NOMO-1 treated with DMSO at 0.1 percent for 48 hours (cell line): ENCODE results near the gene TM2D1.
A peak's percentile ranks its signal among the peaks of the same experiment; 100 is the strongest.

Source experiments
- DNase-seq: peaks from one replicate; lab custom pipeline; 2025; ENCODE audit not compliant: unreplicated experiment; lab: John Stamatoyannopoulos, UW

The TM2D1 gene

GRCh38 chr1:61645476-61645875, 79.5 kb downstream of the TM2D1 start:
- no peak for DNase-seq

DNA sequence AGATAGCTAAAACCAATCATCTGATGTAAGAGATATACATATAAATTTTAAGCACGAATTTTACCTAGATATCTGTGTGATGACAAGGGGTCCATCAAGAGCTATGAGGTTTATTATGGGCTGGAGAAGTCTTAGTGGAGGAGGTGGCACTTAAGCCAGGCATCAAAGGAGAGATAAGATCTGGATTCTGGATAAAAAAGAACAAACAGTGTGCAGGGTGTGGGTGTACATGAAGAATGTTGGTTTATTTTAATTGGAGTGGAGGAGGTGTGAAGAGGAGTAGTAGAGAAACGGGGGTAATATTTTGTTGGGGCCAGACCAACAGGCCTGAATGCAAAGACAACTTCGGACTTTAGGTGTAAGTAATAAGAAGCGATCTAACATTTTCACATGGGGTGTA, 80.6 kb downstream of the TM2D1 start:
- DNase-seq: no peak

- peak; percentile 1 for DNase-seq
Measured at GRCh38 chr1:61642475-61643232, 82.3 kb downstream of the TM2D1 start.

GRCh38 chr1:61641578-61642336, 83.2 kb downstream of the TM2D1 start:
- DNase-seq: peak; percentile 75

GRCh38 chr1:61640531-61641530, 84.1 kb downstream of the TM2D1 start:
- DNase-seq: peak; percentile 84

DNA sequence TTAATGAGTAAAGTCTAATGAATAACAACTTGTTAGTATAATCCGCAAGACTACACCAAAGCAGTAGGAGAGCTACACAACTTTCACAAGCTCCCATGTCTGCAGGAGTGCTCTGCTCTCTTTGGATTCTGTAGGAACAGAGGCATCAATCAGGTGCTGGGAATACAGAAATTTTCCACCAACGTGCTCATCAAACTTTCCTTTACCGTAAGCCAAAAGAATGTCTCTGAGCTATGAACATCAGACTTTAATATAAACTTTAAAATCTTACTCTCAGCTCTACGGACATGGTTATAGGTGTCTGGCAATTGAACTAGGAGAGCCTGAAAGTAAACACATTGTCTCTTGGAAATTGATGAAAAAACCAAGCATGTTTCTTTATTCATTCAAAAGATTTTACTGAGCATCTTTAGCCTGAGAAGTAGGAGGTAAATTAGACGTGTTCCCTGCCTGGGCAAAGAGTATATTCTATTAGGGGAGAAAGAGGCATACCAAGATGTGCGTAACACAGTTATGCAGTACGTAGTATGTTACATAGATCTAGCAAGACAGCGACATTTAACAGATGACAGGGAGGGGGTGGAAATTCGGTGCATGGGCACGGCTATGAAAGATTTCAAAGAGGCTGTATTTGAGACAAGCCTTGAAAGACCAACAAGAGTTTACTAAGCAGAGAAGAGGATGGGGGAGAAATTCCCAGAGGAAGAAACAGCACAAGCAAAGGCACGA, 85.2 kb downstream of the TM2D1 start:
- DNase-seq: no peak

GRCh38 chr1:61638911-61639605, 85.9 kb downstream of the TM2D1 start:
- peak; percentile 2 for DNase-seq

DNA sequence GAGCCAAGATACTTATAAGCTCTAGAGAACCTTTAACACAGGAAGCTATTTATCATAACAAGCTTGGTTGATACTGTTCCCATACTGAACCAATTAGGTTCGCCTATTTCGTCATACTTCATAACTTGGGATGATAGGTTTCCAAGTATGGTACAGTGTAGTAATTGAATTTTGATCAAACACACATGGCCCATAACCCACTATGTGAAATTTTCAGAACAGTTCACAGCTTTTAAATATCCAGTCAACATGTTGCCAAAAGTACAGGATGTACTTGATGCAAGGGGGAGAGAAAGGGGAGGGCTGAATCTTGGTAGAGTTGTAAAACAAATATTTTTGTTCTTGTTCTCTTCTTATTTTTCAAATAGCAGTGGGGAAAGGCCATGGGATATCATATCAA, 86.6 kb downstream of the TM2D1 start:
- no peak for DNase-seq

- DNase-seq: no peak
Measured at GRCh38 chr1:61637470-61637869, 87.5 kb downstream of the TM2D1 start.

GRCh38 chr1:61636814-61637213, 88.1 kb downstream of the TM2D1 start:
- DNase-seq: no peak

- DNase-seq: peak; percentile 19
Measured at GRCh38 chr1:61636376-61636775, 88.6 kb downstream of the TM2D1 start.

DNA sequence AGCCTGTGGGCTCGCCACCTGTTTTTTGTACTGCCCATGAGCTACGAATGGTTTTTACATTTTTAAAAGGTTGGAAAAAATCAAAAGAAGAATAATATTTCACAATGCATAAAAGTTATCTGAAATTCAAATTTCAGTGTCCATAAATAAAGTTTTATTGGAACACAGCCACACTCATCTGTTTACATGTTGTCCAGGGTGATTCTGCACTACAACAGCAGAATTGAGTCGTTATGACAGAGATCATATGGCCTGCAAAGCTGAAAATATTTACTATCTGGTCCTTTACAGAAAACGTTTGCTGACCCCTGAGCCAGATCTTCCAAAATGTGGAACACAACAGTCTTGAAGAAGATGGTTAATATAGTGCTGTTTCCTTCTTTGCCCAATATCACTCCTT, 89.4 kb downstream of the TM2D1 start:
- DNase-seq: no peak

DNA sequence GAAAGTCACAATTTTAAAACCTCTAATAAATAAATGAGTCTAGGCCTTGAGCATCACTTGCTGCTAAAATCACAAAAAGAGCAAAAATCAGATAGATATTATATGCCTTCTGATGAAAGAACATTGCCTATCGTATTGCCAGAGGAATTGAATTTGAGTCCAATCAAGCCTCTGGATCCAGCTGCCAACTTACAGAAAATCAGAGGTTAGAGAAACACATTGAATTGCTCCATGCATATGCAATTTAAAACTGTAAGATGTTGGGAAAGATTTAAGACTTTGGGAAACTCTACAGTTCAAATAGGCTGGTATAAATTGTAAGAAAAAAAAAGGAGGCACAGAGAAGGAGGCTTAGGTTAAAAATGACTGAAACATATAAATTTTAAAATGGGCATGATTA, 93.5 kb downstream of the TM2D1 start:
- no peak for DNase-seq
